NCI-H1694 (cell line): ENCODE measurements around the gene PLA2G7.

Experiments
- DNase-seq: peaks from one replicate; lab custom pipeline; 2025; lab: John Stamatoyannopoulos, UW

PLA2G7 gene

DNA sequence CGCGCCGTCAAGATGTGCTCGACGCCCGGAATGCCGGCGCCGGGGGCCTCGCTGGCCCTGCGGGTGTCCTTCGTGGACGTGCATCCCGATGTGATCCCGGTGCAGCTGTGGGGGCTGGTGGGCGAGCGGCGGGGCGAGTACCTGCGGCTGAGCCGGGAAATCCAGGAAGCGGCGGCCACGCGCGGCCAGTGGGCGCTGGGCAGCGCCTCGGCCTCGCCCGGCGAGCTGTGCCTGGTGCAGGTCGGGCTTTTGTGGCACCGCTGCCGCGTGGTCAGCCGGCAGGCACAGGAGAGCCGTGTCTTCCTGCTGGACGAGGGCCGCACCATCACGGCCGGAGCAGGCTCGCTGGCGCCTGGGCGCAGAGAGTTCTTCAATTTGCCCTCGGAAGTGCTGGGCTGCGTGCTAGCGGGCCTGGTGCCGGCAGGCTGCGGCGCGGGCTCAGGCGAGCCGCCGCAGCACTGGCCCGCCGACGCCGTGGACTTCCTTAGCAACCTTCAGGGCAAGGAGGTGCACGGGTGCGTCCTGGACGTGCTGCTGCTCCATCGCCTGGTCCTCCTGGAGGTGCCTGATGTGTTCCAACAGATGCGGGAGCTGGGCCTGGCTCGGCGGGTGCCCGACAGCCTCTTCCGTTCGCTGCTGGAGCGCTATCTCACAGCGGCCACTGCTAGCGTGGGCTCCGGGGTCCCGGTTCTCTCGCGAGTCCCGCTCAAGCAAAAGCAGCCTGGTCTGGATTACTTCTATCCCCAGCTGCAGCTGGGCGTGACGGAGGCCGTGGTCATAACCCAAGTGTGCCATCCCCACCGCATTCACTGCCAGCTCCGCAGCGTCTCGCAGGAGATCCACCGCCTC, 46.8 kb downstream of the PLA2G7 start:
- DNase-seq: no peak

DNA sequence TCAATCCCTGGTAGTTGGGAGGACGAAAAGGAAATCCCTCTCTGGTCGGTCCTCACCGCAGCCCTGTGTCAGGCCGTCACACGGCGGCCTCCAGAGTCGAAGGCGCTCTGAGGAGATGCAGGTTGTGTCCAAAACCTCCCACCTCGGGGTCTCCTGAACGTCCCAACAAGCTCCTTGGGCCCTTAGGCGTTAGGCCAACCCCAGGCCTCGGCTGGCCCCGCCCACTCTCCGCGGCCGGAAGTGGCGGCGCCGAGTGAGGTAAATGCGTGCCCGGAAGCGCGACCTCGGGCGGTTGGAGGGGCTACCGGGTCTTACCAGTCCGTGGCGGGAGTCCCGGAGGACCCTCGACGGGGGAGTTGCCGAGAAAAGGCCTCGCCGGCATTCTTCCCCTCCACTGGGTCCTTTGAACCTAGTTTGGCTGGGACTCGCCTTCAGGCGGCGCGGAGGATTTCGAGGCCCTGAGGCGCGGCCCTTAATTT, 47.5 kb downstream of the PLA2G7 start, which contains the start of gene TDRD6:
Gene TDRD6, plus strand, starts transcription at position 267 of the 479 bp plus-strand sequence. CDS start 244 bp downstream, outside the sequence.
- no peak for DNase-seq

DNA sequence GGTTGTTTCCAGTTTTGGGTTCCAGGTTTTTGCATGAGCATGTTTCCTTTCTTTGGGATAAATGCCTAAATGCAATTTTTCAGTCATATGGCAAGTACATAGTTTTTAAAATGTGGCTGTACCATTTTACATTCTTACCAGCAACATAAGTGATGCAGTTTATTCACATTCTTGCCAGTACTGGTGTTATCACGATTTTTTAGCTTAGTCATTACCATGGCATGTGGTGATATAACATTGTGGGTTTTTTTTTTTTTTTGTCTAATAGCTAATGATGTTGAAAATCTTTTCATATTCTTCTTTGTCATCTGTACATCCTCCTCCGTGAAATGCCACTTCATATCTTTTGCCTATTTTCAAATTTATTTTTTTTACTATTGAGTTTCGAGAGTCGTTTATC, 50.4 kb downstream of the PLA2G7 start:
- no peak for DNase-seq

DNA sequence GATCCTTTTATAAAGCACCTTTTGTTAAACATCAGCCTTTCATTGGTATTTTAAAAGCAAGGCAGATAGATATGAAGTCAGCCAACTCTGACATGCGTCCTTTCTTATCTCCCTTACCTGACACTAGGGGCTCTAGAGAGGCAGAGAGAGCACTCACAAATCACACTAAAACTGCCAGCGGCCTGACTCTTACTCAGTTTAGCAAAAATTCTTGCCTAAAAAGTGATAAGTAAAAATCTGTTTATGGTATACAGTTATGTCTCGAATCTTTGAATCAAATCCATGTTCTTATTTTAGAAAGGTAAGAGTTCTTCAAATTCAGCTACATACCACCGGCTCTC, 57.9 kb downstream of the PLA2G7 start:
- DNase-seq: no peak

DNA sequence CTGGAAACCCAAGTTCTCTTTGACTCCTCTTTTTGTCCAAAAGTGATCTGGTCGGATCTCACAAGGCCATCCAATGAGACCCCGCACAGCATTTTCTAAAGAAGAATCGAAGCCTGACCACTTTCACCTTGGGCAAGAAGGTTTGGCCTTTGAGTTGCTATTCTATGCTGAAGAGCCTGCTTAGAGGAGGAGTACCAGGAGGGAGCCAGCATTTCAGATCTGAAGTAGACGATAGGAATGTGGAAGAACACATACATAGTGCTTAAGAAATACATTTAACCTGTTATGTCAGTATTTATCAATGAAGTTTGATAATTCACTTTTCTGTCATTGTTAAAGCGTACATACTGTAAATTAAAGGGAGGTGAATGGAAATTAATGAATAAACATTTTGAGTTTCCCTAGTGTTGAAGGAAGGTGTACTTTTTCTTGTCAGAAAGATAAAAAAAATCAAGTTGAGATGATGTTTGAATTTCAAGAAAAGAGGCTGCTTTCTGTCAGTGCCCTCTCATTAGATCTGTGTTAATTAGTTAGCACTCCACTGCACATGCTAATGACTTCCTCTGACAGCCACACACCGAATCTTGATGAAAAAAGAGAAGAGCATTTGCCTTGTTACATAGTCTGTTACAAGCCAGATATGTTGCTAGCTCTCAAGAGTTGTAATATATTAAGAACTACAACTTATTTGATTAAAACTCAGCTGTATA, 58.4 kb downstream of the PLA2G7 start:
- DNase-seq: no peak

DNA sequence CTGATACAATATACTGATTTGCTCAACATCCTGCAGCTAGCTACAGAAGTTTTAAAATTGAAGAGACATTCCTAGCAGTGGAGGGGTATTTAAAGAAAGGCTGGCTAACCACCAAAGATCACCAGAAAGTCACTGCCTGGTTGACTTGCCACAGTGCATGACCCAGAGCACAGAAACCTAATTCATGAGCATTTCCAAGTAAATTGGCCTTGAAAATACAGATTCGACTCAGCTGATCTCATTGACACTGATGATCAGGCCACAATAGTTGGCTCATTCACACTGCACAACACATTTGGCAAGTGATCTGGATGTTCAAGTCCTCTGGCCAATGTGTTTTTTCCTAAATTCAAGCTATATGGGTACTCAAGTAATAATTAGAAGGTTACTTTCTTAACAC, 60.8 kb downstream of the PLA2G7 start:
- DNase-seq: no peak

DNA sequence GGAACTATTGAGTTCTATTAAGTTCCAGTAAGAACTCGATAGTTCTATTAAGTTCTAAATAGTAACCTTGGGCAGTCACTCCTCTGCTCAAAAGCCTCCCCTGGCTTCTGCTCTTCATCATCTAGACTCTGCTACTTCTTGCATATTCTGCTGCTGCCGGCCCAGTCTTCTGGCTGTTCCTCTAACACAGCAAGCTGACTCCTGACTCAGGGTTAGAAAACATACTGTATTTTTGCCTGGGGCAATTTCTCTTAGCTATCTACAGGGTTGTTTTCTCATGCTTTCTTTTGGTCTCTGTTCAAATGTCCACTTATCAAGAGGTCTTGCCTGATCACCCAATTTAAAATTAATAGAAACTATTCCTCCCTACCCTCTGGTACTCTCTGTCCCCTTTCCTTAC, 67.8 kb downstream of the PLA2G7 start:
- DNase-seq: no peak

DNA sequence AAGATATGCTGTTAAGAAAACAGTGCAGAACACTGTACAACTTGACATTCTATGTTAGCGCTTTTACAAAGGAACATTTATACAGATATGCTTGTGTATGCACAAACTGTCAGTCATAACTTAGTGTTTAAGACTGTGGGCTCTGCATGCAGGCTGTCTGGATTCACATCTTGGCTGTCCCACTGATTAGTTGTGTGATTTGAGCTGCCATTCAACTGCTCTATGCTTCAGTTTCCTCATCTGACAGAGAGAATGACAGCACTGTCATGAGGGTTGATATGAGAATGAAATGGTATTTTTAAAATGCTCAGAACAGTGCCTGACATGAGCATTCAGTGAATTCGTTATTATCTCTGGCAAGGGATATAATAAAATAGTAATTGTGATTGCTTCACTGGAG, 73.7 kb downstream of the PLA2G7 start:
- DNase-seq: no peak

DNA sequence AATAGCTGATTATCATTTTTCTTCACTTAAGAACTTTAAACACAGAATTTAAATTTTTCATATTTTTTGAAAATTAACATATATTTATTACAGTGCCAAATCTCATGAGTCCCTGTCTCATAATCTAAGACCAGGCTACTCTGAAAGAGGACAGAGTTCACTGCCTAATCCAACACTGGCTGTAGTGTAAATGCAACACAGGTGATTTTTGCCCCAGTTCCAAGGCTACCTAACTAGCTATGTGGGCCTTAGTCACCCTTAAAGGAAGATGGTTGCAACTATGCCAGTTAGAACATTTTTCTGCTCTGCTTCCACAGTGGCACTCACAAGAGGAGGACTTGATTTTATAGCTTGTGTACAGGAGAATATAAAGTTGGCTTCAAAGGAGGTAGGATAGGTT, 77.5 kb downstream of the PLA2G7 start:
- no peak for DNase-seq

DNA sequence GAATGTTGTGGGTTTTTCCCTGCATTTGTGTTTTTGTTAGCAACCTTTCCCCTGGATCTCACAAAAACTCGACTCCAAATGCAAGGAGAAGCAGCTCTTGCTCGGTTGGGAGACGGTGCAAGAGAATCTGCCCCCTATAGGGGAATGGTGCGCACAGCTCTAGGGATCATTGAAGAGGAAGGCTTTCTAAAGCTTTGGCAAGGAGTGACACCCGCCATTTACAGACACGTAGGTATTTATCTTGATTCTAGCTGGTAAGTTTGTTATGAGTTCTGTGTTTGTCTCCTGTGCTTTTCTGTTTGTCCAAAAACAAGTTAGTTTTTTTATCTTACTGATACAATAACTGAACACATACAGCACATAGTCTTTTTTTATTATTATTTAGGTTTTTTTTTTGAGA, 79.4 kb downstream of the PLA2G7 start:
- no peak for DNase-seq
